Epidermal melanocyte (primary cell): ENCODE data around the gene EIF4G3.
"Not testable (repeated sequence)": the region's sequence is repeated elsewhere in the genome, so short reads cannot be mapped to it uniquely, and the experiment has no call there.

ENCODE experiments used
- DNase-seq: peaks from one replicate; pipeline ENCODE4 v3.0.0; 2011; ENCODE audit warnings: low spot score; ENCODE audit not compliant: insufficient read length

Gene EIF4G3

DNA sequence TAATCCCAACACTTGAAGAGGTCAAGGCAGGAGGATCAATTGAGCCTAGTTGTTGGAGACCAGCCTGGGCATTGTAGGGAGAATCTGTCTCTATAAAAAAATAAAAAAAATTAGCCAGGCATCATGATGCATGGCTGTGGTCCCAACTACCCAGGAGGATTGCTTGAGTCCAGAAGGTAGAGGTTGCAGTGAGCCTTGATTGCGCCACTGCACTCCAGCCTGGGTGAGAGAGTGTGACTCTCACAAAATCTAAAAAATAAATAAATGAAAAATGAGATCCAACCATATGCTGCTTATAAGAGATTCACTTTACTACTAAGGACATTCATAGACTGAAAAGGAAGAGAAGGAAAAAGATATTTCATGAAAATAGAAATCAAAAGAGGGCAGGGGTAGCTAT is 342.5 kb downstream of the EIF4G3 start:
- DNase-seq = no peak

DNA sequence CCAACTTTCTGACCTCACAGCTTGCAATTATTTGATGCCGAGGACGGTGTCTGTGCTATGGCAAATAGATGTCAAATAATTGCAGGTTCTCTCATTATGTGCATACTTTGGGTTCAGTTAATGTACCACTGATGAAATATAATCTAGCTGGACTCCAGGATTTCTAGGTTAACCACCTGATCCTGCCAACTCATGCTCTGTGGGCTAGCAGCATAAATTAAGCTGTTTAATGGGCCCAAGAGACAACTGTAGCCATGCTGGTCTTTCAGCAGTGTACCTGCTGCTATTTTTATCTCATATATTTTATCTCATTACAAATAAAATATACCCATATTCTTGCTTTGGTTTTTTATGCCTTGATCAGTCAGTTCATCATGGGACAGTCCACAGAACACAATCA is 346.3 kb downstream of the EIF4G3 start:
- DNase-seq = no peak

DNA sequence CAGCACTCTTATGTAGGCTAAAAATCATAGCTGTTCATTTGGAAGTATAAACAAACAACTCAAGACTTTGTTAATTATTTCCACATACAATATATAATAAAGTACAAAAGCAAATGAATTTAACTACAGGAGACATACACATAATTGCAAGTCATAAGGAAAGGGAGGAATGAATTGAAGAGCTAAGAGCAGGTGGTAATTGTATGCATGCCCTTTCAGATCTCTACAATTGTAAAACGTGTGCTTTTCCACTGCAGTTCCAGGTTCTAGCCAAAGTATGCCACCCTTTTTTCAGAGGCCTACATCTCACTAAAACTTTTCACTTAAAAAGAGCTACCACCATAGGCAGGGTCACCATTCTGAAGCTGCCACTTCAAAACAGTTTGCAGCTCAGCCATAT is 346.8 kb downstream of the EIF4G3 start:
- no peak for DNase-seq

DNA sequence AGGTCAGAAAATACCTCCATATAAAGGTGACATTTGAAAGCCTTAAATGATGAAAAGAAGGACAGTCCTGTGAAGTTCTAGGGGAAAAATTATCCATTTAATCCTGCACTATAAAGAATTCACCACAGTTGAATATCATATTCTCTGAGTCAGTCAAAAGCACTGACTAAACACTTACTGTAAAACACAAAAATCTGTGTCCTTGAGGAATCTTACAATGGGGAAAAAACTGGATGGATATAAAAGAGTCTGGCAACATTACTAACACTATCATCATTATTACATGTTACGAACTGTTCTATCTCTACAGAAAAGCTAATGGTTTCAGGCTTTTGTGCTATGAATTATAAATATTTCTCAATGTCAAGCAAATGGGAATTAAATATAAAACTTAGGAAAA is 347.2 kb downstream of the EIF4G3 start:
- no peak for DNase-seq

DNA sequence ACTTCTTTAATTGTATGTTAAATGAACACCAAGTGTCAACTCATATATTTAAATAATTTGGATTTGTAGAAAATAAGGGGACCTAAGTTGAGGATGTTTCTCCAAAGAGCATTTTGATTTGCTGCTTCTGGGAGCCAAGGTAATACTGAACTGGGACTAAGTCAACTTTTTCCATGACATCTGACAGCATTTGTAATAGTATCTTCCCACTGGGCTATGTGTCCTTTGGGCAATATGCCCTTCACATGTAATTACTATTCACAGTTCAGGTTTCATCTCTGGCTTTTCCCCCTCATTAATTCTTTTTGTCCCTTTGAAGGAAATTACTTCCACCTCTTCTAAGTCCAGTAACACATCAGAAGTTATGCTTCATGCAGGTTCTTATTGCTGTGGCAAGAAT is 352.9 kb downstream of the EIF4G3 start:
- no peak for DNase-seq

GRCh38 chr1:20821466-20821865 is 355.2 kb downstream of the EIF4G3 start:
- DNase-seq = no peak

GRCh38 chr1:20819818-20820217 is 356.9 kb downstream of the EIF4G3 start:
- DNase-seq = no peak

DNA sequence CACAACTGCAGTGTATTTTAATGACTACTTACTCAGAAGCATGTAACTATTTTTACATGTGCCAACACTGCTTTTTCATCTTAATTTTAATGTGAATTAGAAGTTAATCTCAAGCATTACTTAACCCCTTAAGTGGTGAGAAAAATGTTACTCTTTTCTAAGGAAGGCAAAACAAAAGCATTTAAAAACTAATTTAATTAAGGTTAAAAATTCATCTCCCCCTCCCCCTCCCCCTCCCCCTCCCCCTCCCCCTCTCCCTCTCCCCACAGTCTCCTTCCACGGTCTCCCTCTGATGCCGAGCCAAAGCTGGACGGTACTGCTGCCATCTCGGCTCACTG is 362.2 kb downstream of the EIF4G3 start:
- DNase-seq = no peak

GRCh38 chr1:20811916-20812315 is 364.8 kb downstream of the EIF4G3 start:
- no peak for DNase-seq

- DNase-seq = no peak
These were observed 383.5 kb downstream of the EIF4G3 start for GRCh38 chr1:20793236-20793635.

GRCh38 chr1:20792196-20792595 is 384.5 kb downstream of the EIF4G3 start:
- DNase-seq = peak; percentile 36

DNA sequence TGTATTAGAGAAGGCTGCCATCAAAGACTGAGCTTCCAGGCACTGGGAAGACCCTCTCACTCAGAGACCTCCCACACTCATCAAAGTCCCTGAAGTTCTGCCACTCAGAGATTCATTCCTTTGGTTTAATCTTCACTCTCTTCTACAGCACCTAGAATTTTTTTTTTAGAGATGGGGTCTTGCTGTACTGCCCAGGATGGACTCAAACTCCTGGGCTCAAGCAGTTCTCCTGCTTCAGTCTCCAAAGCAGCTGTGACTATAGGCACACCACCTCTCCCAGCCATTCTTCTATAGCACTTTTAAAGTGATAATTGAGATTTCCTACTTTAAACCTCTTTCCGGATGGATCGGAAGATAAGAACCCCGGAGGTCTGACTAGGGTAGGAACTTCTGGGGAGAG is 385.9 kb downstream of the EIF4G3 start:
- no peak for DNase-seq

DNA sequence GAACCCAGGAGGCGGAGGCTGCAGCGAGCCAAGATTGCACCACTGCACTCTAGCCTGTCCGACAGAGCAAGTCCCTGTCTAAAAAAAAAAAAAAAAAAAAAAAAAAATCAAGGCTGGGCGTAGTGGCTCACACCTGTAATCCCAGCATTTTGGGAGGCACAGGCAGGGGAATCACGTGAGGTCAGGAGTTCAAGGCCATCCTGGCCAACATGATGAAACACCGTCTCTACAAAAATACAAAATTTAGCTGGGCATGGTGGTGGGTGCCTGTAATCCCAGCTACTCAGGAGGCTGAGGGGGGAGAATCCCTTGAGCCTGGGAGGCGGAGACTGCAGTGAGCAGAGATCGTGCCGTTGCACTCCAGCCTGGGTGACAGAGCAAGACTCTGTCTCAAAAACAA is 387.1 kb downstream of the EIF4G3 start:
- not testable (repeated sequence) for DNase-seq

DNA sequence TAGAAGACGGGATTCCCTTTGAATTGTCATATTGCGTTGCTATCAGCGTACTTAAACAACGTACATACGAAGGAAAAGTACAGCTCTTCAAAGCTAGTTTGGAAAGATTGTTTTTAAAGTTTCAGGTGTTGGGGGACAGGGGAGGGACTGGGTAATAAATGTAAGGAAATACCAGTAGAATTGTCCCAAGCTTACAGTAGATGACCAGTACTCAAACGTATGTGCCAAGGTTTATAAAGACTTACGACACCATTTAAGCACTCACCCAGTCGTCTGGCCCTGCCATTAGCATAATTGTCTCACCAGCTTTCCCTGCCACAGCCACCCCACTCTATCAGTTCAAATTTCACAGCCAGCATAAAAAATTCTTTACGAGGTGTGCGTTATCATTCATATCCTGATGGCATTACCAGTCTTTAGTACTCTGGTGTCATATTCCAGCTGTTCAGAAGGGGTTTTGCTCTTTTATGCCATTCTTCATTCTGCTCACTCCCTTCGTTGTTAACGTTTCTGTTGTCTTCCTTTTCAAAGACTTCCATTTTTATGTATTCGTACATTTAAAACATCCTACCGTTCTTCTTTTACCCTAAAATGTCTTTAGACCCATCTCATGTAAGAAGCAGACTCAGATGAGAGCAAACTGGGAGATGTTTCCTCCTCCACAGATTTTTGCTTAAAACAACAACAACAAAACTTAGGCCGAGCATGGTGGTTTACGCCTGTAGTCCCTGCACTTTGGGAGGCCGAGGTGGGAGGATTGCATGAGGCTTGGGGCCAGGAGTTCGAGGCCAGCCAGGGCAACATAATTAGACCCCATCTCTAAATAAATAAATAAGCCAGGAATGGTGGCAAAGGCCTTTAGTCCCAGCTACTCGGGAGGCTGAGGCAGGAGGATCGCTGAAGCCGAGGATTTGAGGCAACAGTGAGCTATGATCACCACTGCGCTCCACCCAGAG is 388.6 kb downstream of the EIF4G3 start:
- no peak for DNase-seq

DNA sequence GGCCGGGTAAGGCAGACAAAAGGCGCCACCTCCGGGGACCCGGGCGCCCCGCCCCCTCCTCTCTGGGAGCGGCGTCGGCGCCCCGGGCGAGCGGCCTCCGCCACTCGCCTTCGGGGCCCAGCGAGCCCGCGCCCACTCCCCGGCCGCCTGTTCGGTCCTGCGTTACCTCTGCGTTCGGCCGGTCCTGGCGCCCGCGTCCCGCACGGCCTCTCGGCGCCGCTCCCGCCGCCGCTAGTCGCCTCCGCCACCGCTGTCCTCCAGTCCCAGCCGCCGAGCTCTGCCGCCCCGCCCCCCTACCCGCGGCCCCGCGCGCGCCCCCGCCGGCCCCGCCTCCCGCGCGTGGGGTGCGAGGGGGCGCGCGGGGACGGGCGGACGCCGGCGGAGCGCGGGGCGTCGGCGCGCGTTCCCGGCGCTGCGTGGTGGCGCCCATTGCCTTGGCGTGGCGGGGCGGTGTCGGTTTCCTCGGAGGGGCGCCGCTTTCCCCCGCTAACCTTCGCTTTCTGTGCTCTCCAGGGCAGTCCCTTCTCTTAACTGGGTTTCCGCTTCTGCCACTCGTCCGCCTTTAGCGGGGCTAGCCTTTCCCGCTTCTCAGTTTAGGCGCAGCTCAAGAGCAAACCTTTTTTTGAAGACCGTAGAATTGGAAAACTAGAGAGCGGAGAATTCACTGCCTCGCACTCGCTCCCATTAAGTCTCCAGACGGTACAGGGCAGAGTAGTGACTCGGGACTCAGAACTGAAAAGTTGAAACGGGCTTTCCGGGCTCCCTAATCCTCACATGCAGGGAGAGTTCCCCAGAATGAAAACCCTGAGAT is 389.5 kb downstream of the EIF4G3 start, which contains the start of gene HP1BP3:
HP1BP3 (minus strand) TSS at position 279 of the 811 bp plus-strand sequence. CDS start 6,867 bp downstream, outside the sequence.
- peak; percentile 24 for DNase-seq

DNA sequence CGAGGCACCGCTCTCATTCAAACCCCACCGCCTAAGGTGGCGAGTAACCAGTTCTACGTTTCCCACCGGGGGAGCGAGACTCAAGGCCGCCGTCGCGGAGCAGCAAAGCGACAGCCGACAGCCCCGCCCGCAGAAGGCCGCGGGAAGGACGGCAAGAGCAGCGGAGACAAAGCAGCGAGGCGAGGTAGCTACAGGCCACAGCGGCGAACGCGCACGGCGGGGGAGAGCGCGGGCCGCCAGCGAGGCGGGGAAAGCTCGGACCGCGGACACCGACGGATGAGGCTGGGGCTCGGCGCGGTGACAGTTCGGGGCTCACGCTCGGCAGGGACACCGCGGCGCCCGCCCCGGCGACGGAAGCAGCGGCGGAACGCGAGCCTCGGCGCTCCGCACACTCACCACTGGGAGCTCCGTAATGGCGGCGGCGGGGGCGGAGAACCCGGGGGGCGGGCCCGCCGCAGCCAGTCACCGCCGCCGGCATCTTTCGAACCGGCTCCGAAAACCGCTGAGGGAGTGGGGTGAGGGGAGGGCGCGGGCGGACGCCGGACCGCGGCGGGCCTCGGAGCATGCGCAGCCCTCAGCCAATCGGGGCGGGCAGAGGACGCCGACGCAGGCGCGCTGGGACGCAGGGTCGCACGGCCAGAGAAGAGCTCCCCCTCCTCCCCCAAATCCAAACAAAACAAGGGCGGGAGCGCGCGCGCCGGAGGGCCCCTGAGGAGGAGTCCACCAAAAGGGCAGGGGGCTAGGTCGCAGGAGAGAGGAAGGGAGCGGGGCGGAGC is 390.3 kb downstream of the EIF4G3 start:
- peak; percentile 80 for DNase-seq

DNA sequence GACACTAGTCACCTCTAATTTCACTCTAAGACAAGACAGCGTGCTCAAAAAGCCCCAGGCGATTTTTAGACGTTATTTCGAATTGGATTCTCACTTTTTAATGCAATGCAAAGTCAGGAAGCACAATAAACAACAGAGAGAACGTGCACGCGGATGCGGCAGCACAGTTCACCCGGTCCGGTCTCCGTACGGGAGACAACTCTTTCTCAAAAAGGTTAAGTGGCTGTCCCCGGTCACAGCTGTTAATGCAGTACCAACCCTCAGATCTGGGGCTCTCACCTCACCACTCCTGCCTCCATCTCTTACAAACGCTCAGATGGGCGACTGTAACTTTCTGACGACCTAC is 390.8 kb downstream of the EIF4G3 start:
- no peak for DNase-seq

- no peak for DNase-seq
These were observed 401.0 kb downstream of the EIF4G3 start for GRCh38 chr1:20775700-20776099.

DNA sequence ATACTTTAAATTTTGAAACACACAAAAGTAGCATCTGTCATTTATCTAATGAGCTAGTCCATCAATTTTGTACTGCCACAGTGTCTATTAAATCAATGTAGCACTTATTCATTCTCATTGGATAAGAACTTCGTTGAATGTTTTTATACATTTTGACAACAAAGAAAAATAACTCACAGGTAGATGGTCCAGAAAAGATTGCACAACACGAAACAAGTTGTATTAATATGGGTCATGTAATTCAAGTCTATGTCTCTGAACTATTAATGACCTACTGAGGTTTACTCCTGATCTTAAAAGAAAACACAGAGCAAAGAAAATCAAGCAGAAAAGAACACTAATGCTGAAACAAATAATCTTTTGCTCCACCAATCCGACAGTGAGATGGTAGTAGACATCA is 404.9 kb downstream of the EIF4G3 start:
- no peak for DNase-seq

GRCh38 chr1:20770314-20771087 is 406.2 kb downstream of the EIF4G3 start:
- no peak for DNase-seq

GRCh38 chr1:20767271-20767670 is 409.4 kb downstream of the EIF4G3 start:
- DNase-seq = no peak
